ENCODE data around the gene FREY1. TPM values are rescaled to one million over a fixed set of nuclear protein-coding genes. Genes with fewer than 3 reads are reported as not detected.

Gene FREY1
- total and polyA plus RNA-seq, 2 donors (not counting 3 experiments of a cell fraction or from before 2014, with no cell fraction given): 0.84 to 1.1 TPM

- Histone ChIP-seq H3K79me2 (ENCODE audit: control insufficient read depth, insufficient read depth, low read length) (no peaks in the 10 kb centered on the region), H3K27me3 (ENCODE audit: control insufficient read depth in 2 of 2, insufficient read depth in 2 of 2, low read length in 2 of 2) (peaks cover 10 to 25% of the 10 kb centered on the region in 2 experiments), H3K9me1 (replicated peaks; ENCODE audit: control insufficient read depth, extremely low read depth, insufficient read depth, low read length) (no peaks in the 10 kb centered on the region), H3K4me1 (ENCODE audit: control insufficient read depth, extremely low read depth, insufficient read depth, low read length) (no peaks in the 10 kb centered on the region), H3K9me3 (replicated peaks; ENCODE audit: control insufficient read depth, insufficient read depth, low read length) (no peaks in the 10 kb centered on the region), H3K9ac (replicated peaks; ENCODE audit: extremely low read depth, insufficient read depth, low read length) (no peak overlapping the region), H3K4me2 (ENCODE audit: insufficient read depth, low read length) (no peak overlapping the region), H3K4me3 (replicated peaks in 1 of 3; ENCODE audit: insufficient read depth in 1 of 3, low read depth in 1 of 3, low read length in 3 of 3) (no peak overlapping the region), H2AFZ (ENCODE audit: low read depth, low read length) (no peak overlapping the region), H3K27ac (ENCODE audit: insufficient read depth, low read depth, low read length) (no peak overlapping the region), H4K20me1 (replicated peaks; ENCODE audit: control insufficient read depth, extremely low read depth, insufficient read depth, low read length) (no peaks in the 10 kb centered on the region), H3K36me3 (ENCODE audit: control insufficient read depth in 2 of 2, extremely low read depth in 1 of 2, insufficient read depth in 2 of 2, low read length in 2 of 2) (peaks cover 0 to 2% of the 10 kb centered on the region in 2 experiments)
- POLR2A ChIA-PET: no interaction called here
- CTCF ChIA-PET: interaction anchor here (0.6 to 2.6 kb wide), 2 partner anchors 39 to 80 kb away, joined by 3 to 8 read pairs; no protein-coding TSS in a partner anchor
- intact Hi-C loops (cut with micrococcal nuclease): no loop called here
- no TSS peak for BruUV-seq (replicated peaks)
- no peak for TF ChIP-seq FOS (IDR thresholded peaks at IDR 0.05; ENCODE audit: borderline replicate concordance, insufficient read depth, low read length)
- DNase-seq (ENCODE audit: low read depth, low spot score) (no peak), FAIRE-seq (no peak)
- dilution Hi-C loops (cut with MboI; ENCODE audit: extremely low pct_ligation_motif_present, low sequenced_read_pairs): no loop called here
These were observed 19.7 kb upstream of the FREY1 start for GRCh38 chr11:45926536-45927331.

- FAIRE-seq (no peak), DNase-seq (ENCODE audit: low read depth, low spot score) (no peak)
- no peaks in the 10 kb centered on the region for H4K20me1 ChIP-seq (replicated peaks; ENCODE audit: control insufficient read depth, extremely low read depth, insufficient read depth, low read length)
- H3K36me3 ChIP-seq (ENCODE audit: control insufficient read depth in 2 of 2, extremely low read depth in 1 of 2, insufficient read depth in 2 of 2, low read length in 2 of 2): no peaks in the 10 kb centered on the region
- H3K4me2 ChIP-seq (ENCODE audit: insufficient read depth, low read length): no peak overlapping the region
- H3K4me1 ChIP-seq (ENCODE audit: control insufficient read depth, extremely low read depth, insufficient read depth, low read length): no peaks in the 10 kb centered on the region
- no peak overlapping the region for H3K4me3 ChIP-seq (replicated peaks in 1 of 3; ENCODE audit: insufficient read depth in 1 of 3, low read depth in 1 of 3, low read length in 3 of 3)
- no peak overlapping the region for H3K9ac ChIP-seq (replicated peaks; ENCODE audit: extremely low read depth, insufficient read depth, low read length)
- H3K9me3 ChIP-seq (replicated peaks; ENCODE audit: control insufficient read depth, insufficient read depth, low read length): no peaks in the 10 kb centered on the region
- no TSS peak for BruUV-seq (replicated peaks)
- H3K27ac ChIP-seq (ENCODE audit: insufficient read depth, low read depth, low read length): no peak overlapping the region
- H2AFZ ChIP-seq (ENCODE audit: low read depth, low read length): no peak overlapping the region
- H3K9me1 ChIP-seq (replicated peaks; ENCODE audit: control insufficient read depth, extremely low read depth, insufficient read depth, low read length): no peaks in the 10 kb centered on the region
- ChIA-PET POLR2A (no interaction called here), CTCF (interaction anchor here (2.6 kb wide), 1 partner anchor 40 kb away, joined by 8 read pairs; no protein-coding TSS in a partner anchor)
- no peaks in the 10 kb centered on the region for H3K79me2 ChIP-seq (ENCODE audit: control insufficient read depth, insufficient read depth, low read length)
- TF ChIP-seq MAX (IDR thresholded peaks at IDR 0.05; ENCODE audit: insufficient read depth, insufficient read length) (no peak), JUN (IDR thresholded peaks at IDR 0.05; ENCODE audit: borderline replicate concordance, insufficient read depth, insufficient read length, low read depth) (no peak), MYC (IDR thresholded peaks at IDR 0.05; ENCODE audit: low read depth, low read length) (no peak), EZH2 (IDR thresholded peaks at IDR 0.05; ENCODE audit: borderline replicate concordance, low read depth, low read length, severe bottlenecking) (no peak), CTCF (IDR thresholded peaks at IDR 0.05; ENCODE audit: extremely low read depth in 1 of 2, insufficient read depth in 1 of 2, low read depth in 1 of 2, low read length in 2 of 2) (no peak), GATA2 (IDR thresholded peaks at IDR 0.05; ENCODE audit: insufficient read depth, insufficient read length, low read depth, low read length) (no peak), FOS (IDR thresholded peaks at IDR 0.05; ENCODE audit: borderline replicate concordance, insufficient read depth, low read length) (no peak), POLR2A (IDR thresholded peaks at IDR 0.05; ENCODE audit: low read depth, low read length) (no peak), POLR2AphosphoS5 (IDR thresholded peaks at IDR 0.05; ENCODE audit: insufficient read depth, low read depth, low read length) (no peak)
- intact Hi-C loops (cut with micrococcal nuclease): no loop called here
- dilution Hi-C loops (cut with MboI; ENCODE audit: extremely low pct_ligation_motif_present, low sequenced_read_pairs): no loop called here
- peaks cover 13 to 30% of the 10 kb centered on the region in 2 experiments for H3K27me3 ChIP-seq (ENCODE audit: control insufficient read depth in 2 of 2, insufficient read depth in 2 of 2, low read length in 2 of 2)
These were observed 18.9 kb upstream of the FREY1 start for GRCh38 chr11:45926001-45926401.
